HG03565 (cell line): ENCODE measurements around the gene TNC.

Experiments used
- ATAC-seq: cut with Tn5 transposase; IDR thresholded peaks from one replicate; pipeline ENCODE4 v1.9.1; 2021; ENCODE audit warnings: mild to moderate bottlenecking, moderate library complexity; ENCODE audit not compliant: unreplicated experiment

Gene TNC

GRCh38 chr9:115104908-115105307, 13.0 kb downstream of the TNC start:
- ATAC-seq = no peak

DNA sequence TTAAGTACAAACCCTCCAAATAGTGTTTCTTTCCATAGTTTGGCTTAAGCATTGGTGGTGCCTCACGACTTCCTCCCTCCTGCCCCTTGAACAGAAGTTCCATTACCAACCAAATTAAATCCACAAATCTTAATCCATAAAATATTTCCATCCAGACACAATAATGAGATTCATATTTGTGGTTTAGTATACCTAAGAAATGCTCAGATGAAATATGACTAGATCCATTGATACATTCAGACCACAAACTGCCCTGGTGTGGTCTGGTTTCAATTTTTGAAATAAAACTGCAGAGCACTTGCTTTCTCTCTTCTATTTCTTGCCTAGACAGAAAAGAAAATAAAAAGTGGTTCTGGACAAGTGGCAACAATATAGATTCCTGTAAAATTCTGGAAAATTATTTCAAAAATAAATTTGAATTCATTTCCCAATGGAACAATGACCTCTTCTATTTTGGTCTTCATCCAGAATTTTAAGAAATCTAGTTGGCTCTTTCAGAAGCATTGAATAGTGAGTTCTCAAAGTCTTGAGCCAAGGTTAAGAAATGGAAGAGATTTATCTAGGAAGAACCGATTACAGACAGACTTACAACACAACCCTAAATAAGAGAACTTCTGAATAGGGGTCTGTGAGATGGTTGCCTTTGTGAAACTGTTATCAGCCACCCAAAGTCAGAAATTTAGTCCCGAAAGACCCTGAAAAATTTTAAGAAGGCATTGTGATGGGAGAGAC, 14.0 kb downstream of the TNC start:
- ATAC-seq = no peak

DNA sequence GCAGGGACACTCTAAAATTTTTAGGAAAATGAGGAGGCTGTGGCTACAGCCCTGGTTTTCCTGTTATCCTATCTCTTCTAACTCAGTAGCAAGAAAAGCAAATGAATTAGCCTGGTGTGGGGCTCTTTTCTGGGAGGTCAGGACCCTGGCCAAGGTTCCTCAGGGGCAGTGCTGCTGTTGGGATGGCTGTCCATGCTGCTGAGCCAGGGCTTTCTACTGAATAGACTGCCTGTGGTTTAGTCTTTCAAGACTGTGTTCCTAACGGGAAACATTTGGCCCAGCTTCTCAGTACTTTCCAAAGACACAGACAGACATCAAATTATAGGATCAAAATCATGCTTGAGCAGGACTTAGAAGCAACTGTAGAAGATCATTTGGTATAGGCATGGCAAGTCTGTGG, 18.1 kb downstream of the TNC start:
- ATAC-seq = no peak

DNA sequence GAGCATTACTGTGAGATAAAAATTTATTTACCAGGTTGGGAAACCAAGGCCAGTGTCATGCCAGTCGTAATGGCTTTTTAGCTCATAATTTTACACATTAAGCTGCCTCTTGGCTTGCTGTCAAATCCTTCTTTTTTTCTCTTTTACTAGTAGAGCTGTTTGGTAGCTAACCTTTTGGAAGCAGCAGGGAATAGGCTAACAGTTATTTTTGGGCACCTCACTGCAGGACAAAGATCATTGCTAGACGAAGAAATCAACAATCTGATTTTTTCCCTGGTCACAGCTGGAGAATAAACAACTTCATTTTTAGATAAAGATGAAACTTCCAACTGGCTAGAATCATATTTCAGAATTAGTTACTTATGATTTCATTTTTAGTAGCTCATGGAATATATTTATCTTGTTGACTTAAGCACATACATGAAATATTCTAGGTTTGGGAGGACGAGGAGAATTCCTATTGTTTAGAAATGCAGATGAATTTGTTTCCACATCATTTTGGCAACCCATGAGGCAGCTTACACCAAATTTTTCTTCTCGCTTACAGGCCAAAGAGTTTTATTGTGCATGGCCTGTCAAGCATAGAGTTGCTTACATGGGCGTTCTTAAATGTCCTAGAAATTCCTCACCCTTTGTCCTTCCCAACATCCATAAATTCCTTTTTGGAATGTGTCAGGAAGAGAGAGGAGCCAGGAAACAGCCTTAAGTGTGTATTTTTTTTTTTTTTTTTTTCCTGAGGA, 19.6 kb downstream of the TNC start:
- no peak for ATAC-seq

DNA sequence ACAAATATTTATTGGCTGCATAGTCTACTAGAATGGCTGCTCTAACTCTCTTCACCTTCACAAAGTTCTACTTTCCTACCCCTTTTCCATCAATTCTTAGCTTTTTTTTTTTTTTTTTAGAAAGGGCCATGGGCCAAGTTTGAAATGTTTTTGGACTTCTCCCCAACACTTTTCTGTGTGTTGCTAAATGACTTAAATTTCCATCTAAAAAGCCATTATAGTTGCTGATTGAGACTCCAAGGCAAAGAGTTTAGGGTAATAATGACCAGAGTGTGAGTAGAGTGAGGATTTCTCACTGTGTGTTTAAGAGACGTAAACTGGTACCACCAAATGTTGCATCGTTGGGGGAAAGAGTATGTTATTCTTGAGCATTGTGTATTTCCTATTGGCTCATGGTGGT, 24.4 kb downstream of the TNC start:
- ATAC-seq = no peak

DNA sequence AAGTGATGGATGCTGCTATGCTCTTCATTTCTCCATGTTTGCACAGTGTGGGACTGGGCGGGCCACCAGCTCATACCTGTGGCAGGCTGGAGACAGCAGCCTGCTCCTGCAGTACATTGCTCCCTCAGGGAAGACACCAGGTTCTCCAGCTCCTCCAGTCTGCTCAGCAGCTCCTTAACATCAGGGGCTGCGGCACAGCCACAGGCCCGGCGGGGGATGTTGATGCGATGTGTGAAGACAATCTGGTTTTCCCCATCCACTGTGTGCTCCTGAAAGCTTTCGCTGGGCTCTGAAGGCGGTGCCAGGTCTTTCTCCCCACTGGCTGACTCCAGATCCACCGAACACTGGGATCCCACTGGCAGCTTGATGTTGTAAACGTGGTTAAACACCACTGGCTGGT, 27.5 kb downstream of the TNC start:
- no peak for ATAC-seq

GRCh38 chr9:115088860-115089259, 29.1 kb downstream of the TNC start:
- no peak for ATAC-seq

GRCh38 chr9:115086886-115087285, 31.1 kb downstream of the TNC start:
- no peak for ATAC-seq

DNA sequence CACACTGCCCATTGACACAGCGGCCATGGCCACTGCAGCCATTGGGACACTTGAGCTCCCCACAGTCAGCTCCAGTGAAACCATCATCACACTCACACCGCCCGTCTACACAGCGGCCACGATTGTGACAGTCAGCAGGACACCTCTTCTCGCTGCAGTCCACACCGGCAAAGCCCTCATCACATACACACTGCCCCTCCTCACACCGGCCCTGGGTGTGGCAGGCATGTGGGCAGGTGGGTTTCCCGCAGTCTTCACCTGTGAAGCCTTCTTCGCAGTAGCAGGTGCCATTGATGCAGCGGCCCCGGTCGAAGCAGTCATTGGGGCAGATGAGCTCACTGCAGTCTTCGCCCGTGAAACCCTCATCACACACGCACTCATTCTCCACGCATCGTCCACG, 31.5 kb downstream of the TNC start:
- ATAC-seq = no peak

DNA sequence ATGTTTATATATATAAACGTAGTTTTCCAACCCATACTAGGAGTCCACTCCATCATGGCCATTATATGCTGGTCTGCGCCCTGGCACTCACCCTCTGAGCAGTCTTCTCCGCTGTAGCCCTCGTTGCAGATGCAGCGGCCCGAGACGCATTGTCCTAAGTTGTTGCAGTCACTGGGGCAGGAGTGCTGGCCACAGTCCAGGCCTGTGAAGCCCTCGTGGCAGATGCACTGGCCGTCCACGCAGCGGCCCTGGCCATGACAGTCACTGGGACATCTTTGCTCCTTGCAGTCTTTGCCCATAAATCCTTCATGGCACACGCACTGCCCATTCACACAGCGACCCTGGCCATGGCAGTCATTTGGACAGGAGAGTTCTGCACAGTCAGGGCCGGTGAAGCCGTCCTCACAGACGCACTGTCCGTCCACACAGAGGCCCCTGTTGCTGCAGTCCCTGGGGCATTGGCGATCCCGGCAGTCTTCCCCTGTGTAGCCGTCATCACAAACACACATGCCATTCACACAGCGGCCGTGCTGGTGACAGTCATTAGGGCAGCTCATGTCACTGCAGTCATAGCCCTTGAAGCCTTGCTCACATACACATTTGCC, 32.1 kb downstream of the TNC start:
- no peak for ATAC-seq

DNA sequence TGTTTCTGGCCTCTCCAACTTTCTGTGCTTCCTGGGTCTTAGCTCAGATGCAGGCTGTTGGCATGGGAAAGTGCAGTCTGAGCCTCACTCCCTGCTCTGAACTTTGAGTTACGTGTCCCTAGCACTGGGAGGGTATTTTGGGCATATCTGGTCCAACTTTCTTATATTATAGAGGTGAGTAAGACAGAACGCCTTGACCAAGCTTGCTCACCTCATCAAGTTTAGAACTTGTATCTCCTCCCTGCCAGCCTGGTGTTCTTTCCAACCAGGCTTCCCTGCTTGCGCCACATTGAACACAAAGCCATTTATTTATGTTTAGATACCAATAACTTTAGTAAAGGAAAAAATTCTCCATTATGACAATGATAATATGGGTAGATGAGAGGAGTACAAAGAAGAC, 33.2 kb downstream of the TNC start:
- ATAC-seq = no peak

DNA sequence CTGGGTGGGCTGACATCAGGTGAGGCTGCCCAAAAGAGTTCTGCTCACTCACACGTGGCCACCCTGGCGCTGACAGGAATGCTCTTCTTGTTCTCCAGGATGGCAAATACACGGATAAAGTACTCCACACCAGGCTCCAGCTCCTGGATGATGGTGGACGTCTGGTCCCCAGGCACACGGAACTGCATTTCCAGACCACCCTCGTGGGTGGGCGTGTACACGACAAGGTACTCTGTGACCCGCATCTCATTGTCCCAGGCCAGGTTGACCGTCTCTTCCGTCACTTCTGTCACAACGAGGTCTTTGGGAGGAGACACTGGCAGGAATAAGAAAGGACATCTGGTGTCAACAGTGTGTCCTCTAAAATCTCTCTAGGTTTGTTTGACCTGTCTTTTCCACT, 33.8 kb downstream of the TNC start:
- no peak for ATAC-seq

DNA sequence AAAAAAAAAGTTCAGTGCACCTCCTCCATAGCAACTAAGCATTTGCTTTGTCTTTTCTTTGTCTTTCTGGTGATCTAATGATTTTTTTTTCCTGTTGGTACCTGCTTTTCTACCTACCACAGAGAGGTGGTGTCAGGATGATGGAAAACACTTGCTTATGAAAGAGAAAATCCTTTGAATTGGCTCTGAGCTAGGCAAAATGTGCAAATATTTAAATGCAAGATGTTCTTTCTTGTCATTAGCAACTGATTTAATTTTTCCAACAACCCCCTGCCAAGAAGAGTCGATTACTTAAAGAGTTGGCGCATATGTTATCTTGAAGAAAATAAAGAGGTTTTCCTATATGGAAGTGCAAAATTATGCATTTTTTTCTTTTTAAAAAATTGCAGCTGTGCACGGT, 37.7 kb downstream of the TNC start:
- ATAC-seq = no peak

- no peak for ATAC-seq
Observed at GRCh38 chr9:115079156-115079555, 38.8 kb downstream of the TNC start.

GRCh38 chr9:115073456-115073855, 44.5 kb downstream of the TNC start:
- no peak for ATAC-seq

- no peak for ATAC-seq
Observed at GRCh38 chr9:115071176-115071575, 46.8 kb downstream of the TNC start.

DNA sequence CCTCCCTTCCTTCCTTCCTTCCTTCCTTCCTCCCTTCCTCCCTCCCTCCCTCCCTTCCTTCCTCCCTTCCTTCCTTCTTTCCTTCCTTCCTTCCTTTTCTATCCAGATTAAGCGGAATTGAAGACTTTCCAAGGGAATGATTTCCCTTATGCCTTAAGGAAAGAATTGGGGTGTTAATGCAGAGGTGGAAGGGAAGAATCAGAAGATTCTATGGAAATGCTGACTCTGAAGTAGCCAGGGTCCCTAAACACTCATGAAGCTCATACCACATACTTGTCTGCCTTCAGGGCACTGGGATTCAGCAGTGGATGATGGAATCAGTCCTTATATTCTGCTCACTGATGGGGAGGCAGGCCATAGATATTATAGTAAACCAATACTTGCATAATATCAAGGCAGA, 48.2 kb downstream of the TNC start:
- no peak for ATAC-seq

GRCh38 chr9:115069302-115069701, 48.7 kb downstream of the TNC start:
- no peak for ATAC-seq

DNA sequence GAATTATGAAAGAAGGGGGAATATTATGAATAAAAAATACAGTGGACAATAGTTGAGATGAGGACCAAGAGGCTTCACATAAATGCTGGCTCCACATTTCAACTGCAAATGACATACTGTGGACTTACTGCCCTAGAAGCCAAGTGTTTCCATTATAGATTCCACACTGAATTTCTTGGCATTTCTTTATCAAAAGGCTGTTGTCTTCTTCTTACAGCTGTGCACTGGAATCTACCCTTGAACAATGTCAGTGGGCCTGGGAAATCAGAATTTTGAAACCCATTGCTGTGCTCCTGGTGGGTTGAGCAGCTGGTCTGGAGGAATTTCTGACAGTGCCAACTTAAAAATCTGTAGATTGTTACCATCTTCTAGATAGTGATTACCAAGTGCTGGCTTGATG, 49.9 kb downstream of the TNC start:
- ATAC-seq = no peak

DNA sequence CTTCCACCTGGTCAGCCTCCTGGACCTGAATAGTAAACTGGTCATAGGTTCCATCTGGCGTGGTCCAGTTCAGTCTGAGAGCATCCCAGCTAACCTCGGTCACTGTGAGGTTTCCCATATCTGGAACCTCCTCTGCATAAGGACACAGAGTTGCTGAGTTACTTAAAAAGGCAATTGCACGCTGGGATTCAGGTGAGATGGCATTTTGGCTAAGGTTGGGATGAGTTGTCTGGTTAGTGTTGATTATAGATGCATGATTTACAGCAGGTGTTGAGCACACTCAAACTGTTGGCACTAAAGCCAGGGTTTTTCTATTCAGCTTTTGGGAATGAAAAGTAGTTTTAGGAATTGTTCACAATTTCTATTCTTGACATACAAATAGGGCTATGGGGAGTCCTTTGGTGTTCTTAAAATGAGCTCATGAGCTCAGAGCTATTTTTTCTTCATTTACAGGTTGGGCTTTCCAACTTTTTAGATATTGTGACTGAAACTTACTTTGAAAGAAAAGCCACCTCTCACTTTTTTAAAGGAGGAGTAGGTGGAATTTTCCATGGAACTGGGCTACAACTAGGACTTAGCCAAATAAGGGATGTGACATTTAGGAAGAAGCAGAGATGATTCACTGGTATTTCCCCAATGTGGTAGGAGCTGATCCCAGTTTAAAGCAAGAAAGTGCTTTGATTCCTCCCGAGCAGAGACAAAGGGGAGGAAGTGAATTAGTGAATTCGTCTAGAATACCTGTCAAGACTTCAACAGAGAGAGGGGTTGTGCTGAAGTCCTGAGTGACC, 54.7 kb downstream of the TNC start:
- no peak for ATAC-seq

DNA sequence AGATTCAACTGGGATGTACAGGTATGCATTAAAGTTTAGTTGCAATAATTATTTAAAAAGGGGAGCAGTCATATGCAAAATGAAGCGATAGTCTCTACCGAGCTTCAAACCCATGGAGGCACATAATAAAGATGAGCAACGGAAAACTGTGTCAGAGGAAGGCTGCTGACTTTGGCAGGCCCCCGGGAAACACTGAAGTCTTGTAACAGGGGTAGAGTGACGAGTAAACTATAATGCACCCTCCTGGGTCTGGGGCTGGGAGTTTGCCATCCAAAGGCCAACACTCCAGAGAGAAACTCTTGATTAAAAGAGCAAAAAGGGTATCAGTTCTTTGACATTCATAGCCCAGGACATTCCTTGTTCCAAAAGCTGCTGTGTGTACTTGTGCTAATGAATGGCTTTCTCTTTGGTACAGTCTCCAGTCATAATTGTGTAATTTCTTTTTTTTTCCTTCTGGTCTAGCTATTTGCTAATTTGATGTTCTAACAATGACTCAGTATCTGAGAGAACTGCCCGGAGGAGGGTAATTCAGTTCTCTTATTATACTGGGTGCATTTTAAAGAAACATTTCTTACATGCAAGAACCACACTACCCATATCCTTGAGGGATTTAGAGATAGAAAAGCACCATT, 59.2 kb downstream of the TNC start:
- no peak for ATAC-seq
